Osteocyte (in vitro differentiated cells): ENCODE results near the gene SWT1. TPM values are rescaled to one million over a fixed set of nuclear protein-coding genes. Genes with fewer than 3 reads are reported as not detected.

Experiments used
- DNase-seq: peaks from one replicate; pipeline ENCODE4 v3.0.0; 2021; ENCODE audit warnings: mixed read lengths; ENCODE audit not compliant: unreplicated experiment; ENCODE audit errors: extremely low spot score
- H3K27ac Mint-ChIP-seq: one replicate; pipeline ENCODE4 v1.8.0; 2021; ENCODE audit warnings: mild to moderate bottlenecking, mixed read lengths; ENCODE audit not compliant: unreplicated experiment
- H3K27me3 Mint-ChIP-seq: one replicate; pipeline ENCODE4 v1.8.0; 2021; ENCODE audit warnings: mixed read lengths; ENCODE audit not compliant: unreplicated experiment
- H3K36me3 Mint-ChIP-seq: one replicate; pipeline ENCODE4 v1.8.0; 2021; ENCODE audit warnings: mixed read lengths; ENCODE audit not compliant: unreplicated experiment
- H3K4me1 Mint-ChIP-seq: one replicate; pipeline ENCODE4 v1.8.0; 2021; ENCODE audit warnings: mixed read lengths; ENCODE audit not compliant: unreplicated experiment
- H3K4me3 Mint-ChIP-seq: one replicate; pipeline ENCODE4 v1.8.0; 2021; ENCODE audit warnings: mild to moderate bottlenecking, moderate library complexity, mixed read lengths; ENCODE audit not compliant: unreplicated experiment
- H3K9me3 Mint-ChIP-seq: one replicate; pipeline ENCODE4 v1.8.0; 2021; ENCODE audit warnings: mixed read lengths; ENCODE audit not compliant: unreplicated experiment
- CTCF ChIP-seq: fragments of 200-600 bp; sonication (generic); IDR thresholded peaks from 2 replicates; pipeline ENCODE4 v1.5.0; 2021; ENCODE audit warnings: antibody characterized with exemption, mild to moderate bottlenecking, moderate library complexity
- long read RNA-seq: library from polyadenylated mRNA; unstranded; transcript quantifications from one replicate; pipeline ENCODE4 v2.0.0, GENCODE V29; 2021
- total RNA-seq: library from RNA; stranded (reverse); gene quantifications from 2 replicates; pipeline ENCODE4 v1.2.1, GENCODE V29; 2021

SWT1 gene
- 7.6 and 8.3 TPM in 2 replicates for total RNA-seq
- long read RNA-seq, transcript SWT1-201 (19 exons, 3,830 nt) = major isoform, 6 of 35 reads
- long read RNA-seq, partial matches to known transcripts = 8 of 35 reads
- long read RNA-seq, other reads (novel, unspliced or antisense) = 21 of 35 reads

- Mint-ChIP-seq H3K36me3 (peaks cover 8% of the 10 kb centered on the region), H3K4me3 (peak within 1 kb of the TSS; percentile 97), H3K9me3 (no peaks in the 10 kb centered on the region), H3K4me1 (peaks cover 40% of the 10 kb centered on the region), H3K27me3 (no peaks in the 10 kb centered on the region), H3K27ac (peak within 1 kb of the TSS; percentile 99)
- DNase-seq = peak; percentile 99
- TF ChIP-seq CTCF = no peak
Measured at GRCh38 chr1:185156854-185157598, at the start of gene SWT1, which contains the start of gene TRMT1L. SWT1 (plus strand) TSS chr1:185157167; CDS start chr1:185160842, 3,675 bp downstream. TRMT1L (minus strand) TSS chr1:185156953; CDS start chr1:185156712, 241 bp downstream.

- TF ChIP-seq CTCF = no peak
- no peak for DNase-seq
- H3K27me3 Mint-ChIP-seq = no peaks in the 10 kb centered on the region
- H3K27ac Mint-ChIP-seq = no peak overlapping the region
- H3K4me1 Mint-ChIP-seq = no peaks in the 10 kb centered on the region
- peaks cover 22% of the 10 kb centered on the region for H3K36me3 Mint-ChIP-seq
- no peak overlapping the region for H3K4me3 Mint-ChIP-seq
- H3K9me3 Mint-ChIP-seq = peaks cover 19% of the 10 kb centered on the region
Measured at GRCh38 chr1:185108321-185108720, 48.6 kb upstream of the SWT1 start.

GRCh38 chr1:185110145-185110544 lies 46.8 kb upstream of the SWT1 start:
- Mint-ChIP-seq H3K9me3 (peaks cover 19% of the 10 kb centered on the region), H3K4me1 (no peaks in the 10 kb centered on the region), H3K27ac (no peak overlapping the region), H3K4me3 (no peak overlapping the region), H3K36me3 (peaks cover 14% of the 10 kb centered on the region), H3K27me3 (no peaks in the 10 kb centered on the region)
- DNase-seq = no peak
- no peak for TF ChIP-seq CTCF

GRCh38 chr1:185111873-185112272 lies 45.1 kb upstream of the SWT1 start:
- TF ChIP-seq CTCF = no peak
- Mint-ChIP-seq H3K27ac (no peak overlapping the region), H3K36me3 (peaks cover 14% of the 10 kb centered on the region)

GRCh38 chr1:185112356-185112755 lies 44.6 kb upstream of the SWT1 start:
- DNase-seq = no peak
- no peak overlapping the region for H3K4me3 Mint-ChIP-seq
- no peaks in the 10 kb centered on the region for H3K27me3 Mint-ChIP-seq
- H3K4me1 Mint-ChIP-seq = no peaks in the 10 kb centered on the region
- no peak for TF ChIP-seq CTCF
- H3K27ac Mint-ChIP-seq = no peak overlapping the region
- H3K36me3 Mint-ChIP-seq = peaks cover 12% of the 10 kb centered on the region
- peaks cover 16% of the 10 kb centered on the region for H3K9me3 Mint-ChIP-seq

More at GRCh38 chr1:185111873-185112272, 45.1 kb upstream of the SWT1 start:
- Mint-ChIP-seq H3K9me3 (peaks cover 16% of the 10 kb centered on the region), H3K4me3 (no peak overlapping the region), H3K4me1 (no peaks in the 10 kb centered on the region), H3K27me3 (no peaks in the 10 kb centered on the region)
- DNase-seq = no peak
